HepG2 (cell line): ENCODE results near the gene CTRL. TPM values are rescaled to one million over a fixed set of nuclear protein-coding genes. Genes with fewer than 3 reads are reported as not detected.
A peak's percentile ranks its signal among the peaks of the same experiment; 100 is the strongest.

Source experiments
- CBX5 ChIP-seq: sonication (generic); formaldehyde crosslinking; IDR thresholded peaks from 2 replicates; pipeline ENCODE4 v1.4.0; 2020; ENCODE audit warnings: missing genetic modification reagents, borderline replicate concordance
- ELF1 ChIP-seq: sonication (generic); formaldehyde crosslinking; IDR thresholded peaks from 2 replicates; pipeline ENCODE4 v1.4.0; 2020; ENCODE audit warnings: missing genetic modification reagents
- PITX1 ChIP-seq: sonication (generic); formaldehyde crosslinking; IDR thresholded peaks from 2 replicates; pipeline ENCODE4 v1.5.1; 2020; ENCODE audit warnings: mild to moderate bottlenecking, missing genetic modification reagents
- SIX4 ChIP-seq: sonication (generic); formaldehyde crosslinking; IDR thresholded peaks from 2 replicates; pipeline ENCODE4 v1.4.0; 2020; ENCODE audit warnings: missing genetic modification reagents
- ZFX ChIP-seq: sonication (generic); formaldehyde crosslinking; IDR thresholded peaks from 2 replicates; pipeline ENCODE4 v1.4.0; 2020; ENCODE audit warnings: mild to moderate bottlenecking, low read depth, missing genetic modification reagents, moderate library complexity
- ZNF180 ChIP-seq: sonication (generic); formaldehyde crosslinking; IDR thresholded peaks from 2 replicates; pipeline ENCODE4 v1.4.0; 2020; ENCODE audit warnings: low read depth, missing genetic modification reagents, borderline replicate concordance
- ZNF775 ChIP-seq: sonication (generic); formaldehyde crosslinking; IDR thresholded peaks from 2 replicates; pipeline ENCODE4 v1.4.0; 2020; ENCODE audit warnings: missing genetic modification reagents, mild to moderate bottlenecking, moderate library complexity, borderline replicate concordance
- polyA plus RNA-seq, 8 experiments: library from polyadenylated mRNA; depleted of rRNA in 3 of 8; stranded (reverse) in 7 of 8; unstranded in 1 of 8; fragments of >200 nt; fragmentation: Illumina TruSeq in 4 of 8; extraction: Trizol in 4 of 8; gene quantifications; 2 replicates each; pipeline versions ENCODE4 v1.2.1 to v1.2.3, GENCODE V29; 2011 to 2016; ENCODE audit warnings: low read depth in 4 of 8, missing spikeins in 1 of 8, mixed read lengths in 1 of 8; ENCODE audit not compliant: insufficient read depth in 1 of 8
- total RNA-seq, 5 experiments: library from RNA; depleted of rRNA; stranded (reverse); fragments of >200 nt; fragmentation: Illumina TruSeq; extraction: Trizol; gene quantifications; 2 replicates each; pipeline ENCODE4 v1.2.3, GENCODE V29; 2016; ENCODE audit warnings: low read depth in 1 of 5
- TF ChIP-seq, protein P1 (sequence below): IDR thresholded peaks from 2 replicates; pipeline ENCODE4 v1.6.1; 2016; ENCODE audit warnings: low read depth, control low read depth
- TF ChIP-seq, protein P2 (sequence below): sonication (generic); formaldehyde crosslinking; IDR thresholded peaks from 2 replicates; pipeline ENCODE4 v1.8.1; 2022; ENCODE audit warnings: mild to moderate bottlenecking, missing genetic modification reagents
- TF ChIP-seq, protein P3 (sequence below): IDR thresholded peaks from 2 replicates; pipeline ENCODE4 v1.6.1; 2016; ENCODE audit warnings: low read depth, borderline replicate concordance
- TF ChIP-seq, protein P4 (sequence below): sonication (generic); formaldehyde crosslinking; IDR thresholded peaks from 2 replicates; pipeline ENCODE4 v1.5.1; 2020; ENCODE audit warnings: mild to moderate bottlenecking, missing genetic modification reagents, moderate library complexity
- TF ChIP-seq, protein P5 (sequence below): sonication (generic); formaldehyde crosslinking; IDR thresholded peaks from 2 replicates; pipeline ENCODE4 v1.5.1; 2020; ENCODE audit warnings: mild to moderate bottlenecking, missing genetic modification reagents, moderate library complexity

Gene CTRL
- total and polyA plus RNA-seq, 2 of the 13 experiments (the other 11 are each of a cell fraction or from before 2014, with no cell fraction given) = 1.9 to 2.7 TPM

DNA sequence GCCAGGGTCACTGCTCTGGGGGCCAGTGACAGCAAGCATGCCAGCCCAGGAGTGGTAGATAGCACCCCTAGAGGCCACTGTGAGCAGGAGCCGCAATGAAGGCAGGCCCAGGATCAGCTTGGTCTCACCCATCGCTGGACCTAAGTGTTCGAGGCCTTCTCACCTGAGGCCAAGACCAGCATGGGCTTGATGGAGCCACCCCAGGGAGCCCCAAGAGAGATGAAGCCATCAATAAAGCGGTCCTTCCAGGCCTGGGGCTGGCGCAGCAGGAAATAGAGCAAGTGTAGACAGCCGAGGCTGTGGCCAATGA is 10.5 kb upstream of the CTRL start (continued):
- TF ChIP-seq, protein P1, sequence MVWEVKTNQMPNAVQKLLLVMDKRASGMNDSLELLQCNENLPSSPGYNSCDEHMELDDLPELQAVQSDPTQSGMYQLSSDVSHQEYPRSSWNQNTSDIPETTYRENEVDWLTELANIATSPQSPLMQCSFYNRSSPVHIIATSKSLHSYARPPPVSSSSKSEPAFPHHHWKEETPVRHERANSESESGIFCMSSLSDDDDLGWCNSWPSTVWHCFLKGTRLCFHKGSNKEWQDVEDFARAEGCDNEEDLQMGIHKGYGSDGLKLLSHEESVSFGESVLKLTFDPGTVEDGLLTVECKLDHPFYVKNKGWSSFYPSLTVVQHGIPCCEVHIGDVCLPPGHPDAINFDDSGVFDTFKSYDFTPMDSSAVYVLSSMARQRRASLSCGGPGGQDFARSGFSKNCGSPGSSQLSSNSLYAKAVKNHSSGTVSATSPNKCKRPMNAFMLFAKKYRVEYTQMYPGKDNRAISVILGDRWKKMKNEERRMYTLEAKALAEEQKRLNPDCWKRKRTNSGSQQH (CRISPR knock-in tag) = no peak
- 0 out of 2 replicates have a peak, but pooled peaks have one; percentile 8 for TF ChIP-seq CBX5 (CRISPR knock-in tag)
- peak; percentile 78 for TF ChIP-seq ZFX
- TF ChIP-seq, protein P2, sequence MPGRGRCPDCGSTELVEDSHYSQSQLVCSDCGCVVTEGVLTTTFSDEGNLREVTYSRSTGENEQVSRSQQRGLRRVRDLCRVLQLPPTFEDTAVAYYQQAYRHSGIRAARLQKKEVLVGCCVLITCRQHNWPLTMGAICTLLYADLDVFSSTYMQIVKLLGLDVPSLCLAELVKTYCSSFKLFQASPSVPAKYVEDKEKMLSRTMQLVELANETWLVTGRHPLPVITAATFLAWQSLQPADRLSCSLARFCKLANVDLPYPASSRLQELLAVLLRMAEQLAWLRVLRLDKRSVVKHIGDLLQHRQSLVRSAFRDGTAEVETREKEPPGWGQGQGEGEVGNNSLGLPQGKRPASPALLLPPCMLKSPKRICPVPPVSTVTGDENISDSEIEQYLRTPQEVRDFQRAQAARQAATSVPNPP (CRISPR knock-in tag) = no peak
- no peak for TF ChIP-seq ELF1
- TF ChIP-seq SIX4 (CRISPR knock-in tag) = no peak
- TF ChIP-seq ZNF775 (CRISPR knock-in tag) = no peak
- no peak for TF ChIP-seq ZNF180
- TF ChIP-seq, protein P3, sequence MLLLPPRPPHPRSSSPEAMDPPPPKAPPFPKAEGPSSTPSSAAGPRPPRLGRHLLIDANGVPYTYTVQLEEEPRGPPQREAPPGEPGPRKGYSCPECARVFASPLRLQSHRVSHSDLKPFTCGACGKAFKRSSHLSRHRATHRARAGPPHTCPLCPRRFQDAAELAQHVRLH = no peak
- no peak for TF ChIP-seq PITX1 (CRISPR knock-in tag)
- TF ChIP-seq, protein P4, sequence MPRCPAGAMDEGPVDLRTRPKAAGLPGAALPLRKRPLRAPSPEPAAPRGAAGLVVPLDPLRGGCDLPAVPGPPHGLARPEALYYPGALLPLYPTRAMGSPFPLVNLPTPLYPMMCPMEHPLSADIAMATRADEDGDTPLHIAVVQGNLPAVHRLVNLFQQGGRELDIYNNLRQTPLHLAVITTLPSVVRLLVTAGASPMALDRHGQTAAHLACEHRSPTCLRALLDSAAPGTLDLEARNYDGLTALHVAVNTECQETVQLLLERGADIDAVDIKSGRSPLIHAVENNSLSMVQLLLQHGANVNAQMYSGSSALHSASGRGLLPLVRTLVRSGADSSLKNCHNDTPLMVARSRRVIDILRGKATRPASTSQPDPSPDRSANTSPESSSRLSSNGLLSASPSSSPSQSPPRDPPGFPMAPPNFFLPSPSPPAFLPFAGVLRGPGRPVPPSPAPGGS = no peak
- TF ChIP-seq, protein P5, sequence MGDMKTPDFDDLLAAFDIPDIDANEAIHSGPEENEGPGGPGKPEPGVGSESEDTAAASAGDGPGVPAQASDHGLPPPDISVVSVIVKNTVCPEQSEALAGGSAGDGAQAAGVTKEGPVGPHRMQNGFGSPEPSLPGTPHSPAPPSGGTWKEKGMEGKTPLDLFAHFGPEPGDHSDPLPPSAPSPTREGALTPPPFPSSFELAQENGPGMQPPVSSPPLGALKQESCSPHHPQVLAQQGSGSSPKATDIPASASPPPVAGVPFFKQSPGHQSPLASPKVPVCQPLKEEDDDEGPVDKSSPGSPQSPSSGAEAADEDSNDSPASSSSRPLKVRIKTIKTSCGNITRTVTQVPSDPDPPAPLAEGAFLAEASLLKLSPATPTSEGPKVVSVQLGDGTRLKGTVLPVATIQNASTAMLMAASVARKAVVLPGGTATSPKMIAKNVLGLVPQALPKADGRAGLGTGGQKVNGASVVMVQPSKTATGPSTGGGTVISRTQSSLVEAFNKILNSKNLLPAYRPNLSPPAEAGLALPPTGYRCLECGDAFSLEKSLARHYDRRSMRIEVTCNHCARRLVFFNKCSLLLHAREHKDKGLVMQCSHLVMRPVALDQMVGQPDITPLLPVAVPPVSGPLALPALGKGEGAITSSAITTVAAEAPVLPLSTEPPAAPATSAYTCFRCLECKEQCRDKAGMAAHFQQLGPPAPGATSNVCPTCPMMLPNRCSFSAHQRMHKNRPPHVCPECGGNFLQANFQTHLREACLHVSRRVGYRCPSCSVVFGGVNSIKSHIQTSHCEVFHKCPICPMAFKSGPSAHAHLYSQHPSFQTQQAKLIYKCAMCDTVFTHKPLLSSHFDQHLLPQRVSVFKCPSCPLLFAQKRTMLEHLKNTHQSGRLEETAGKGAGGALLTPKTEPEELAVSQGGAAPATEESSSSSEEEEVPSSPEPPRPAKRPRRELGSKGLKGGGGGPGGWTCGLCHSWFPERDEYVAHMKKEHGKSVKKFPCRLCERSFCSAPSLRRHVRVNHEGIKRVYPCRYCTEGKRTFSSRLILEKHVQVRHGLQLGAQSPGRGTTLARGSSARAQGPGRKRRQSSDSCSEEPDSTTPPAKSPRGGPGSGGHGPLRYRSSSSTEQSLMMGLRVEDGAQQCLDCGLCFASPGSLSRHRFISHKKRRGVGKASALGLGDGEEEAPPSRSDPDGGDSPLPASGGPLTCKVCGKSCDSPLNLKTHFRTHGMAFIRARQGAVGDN (CRISPR knock-in tag) = peak; percentile 75
